ENCODE measurements around the gene NUP98. TPM values are rescaled to one million over a fixed set of nuclear protein-coding genes. Genes with fewer than 3 reads are reported as not detected.

NUP98 gene
- polyA plus RNA-seq, 1 experiment: 145 TPM

- POLR2A ChIA-PET: no interaction called here
- H3K36me3 ChIP-seq (ENCODE audit: control insufficient read depth, insufficient read depth, low read length): peaks cover 34% of the 10 kb centered on the region
- H3K4me3 ChIP-seq (ENCODE audit: low read depth, low read length): no peak overlapping the region
- CTCF ChIA-PET: no interaction called here
- no peak for DNase-seq (ENCODE audit: low read depth)
- no peak for TF ChIP-seq CTCF (IDR thresholded peaks at IDR 0.05; ENCODE audit: insufficient read depth, low read depth, low read length)
- no peaks in the 10 kb centered on the region for H3K27me3 ChIP-seq (ENCODE audit: control insufficient read depth, insufficient read depth, low read length)
Observed at GRCh38 chr11:3669742-3670183, 127.6 kb downstream of the NUP98 start.

- Histone ChIP-seq H3K27me3 (ENCODE audit: control insufficient read depth, insufficient read depth, low read length) (no peaks in the 10 kb centered on the region), H3K36me3 (ENCODE audit: control insufficient read depth, insufficient read depth, low read length) (peaks cover 32% of the 10 kb centered on the region)
- POLR2A ChIA-PET: no interaction called here
Observed at GRCh38 chr11:3669128-3669527, 128.2 kb downstream of the NUP98 start.

GRCh38 chr11:3667149-3668035, 130.0 kb downstream of the NUP98 start:
- CTCF ChIA-PET: no interaction called here
- no peak overlapping the region for H3K4me3 ChIP-seq (ENCODE audit: low read depth, low read length)
- DNase-seq (ENCODE audit: low read depth): no peak
- POLR2A ChIA-PET: no interaction called here
- TF ChIP-seq CTCF (IDR thresholded peaks at IDR 0.05; ENCODE audit: insufficient read depth, low read depth, low read length): no peak
- peaks cover 29% of the 10 kb centered on the region for H3K36me3 ChIP-seq (ENCODE audit: control insufficient read depth, insufficient read depth, low read length)
- H3K27me3 ChIP-seq (ENCODE audit: control insufficient read depth, insufficient read depth, low read length): no peaks in the 10 kb centered on the region

More at GRCh38 chr11:3669128-3669527, 128.2 kb downstream of the NUP98 start:
- no peak for DNase-seq (ENCODE audit: low read depth)
- no peak for TF ChIP-seq CTCF (IDR thresholded peaks at IDR 0.05; ENCODE audit: insufficient read depth, low read depth, low read length)
- H3K4me3 ChIP-seq (ENCODE audit: low read depth, low read length): no peak overlapping the region
- CTCF ChIA-PET: interaction anchor here (0.7 kb wide), 1 partner anchor 14 kb away, joined by 3 read pairs; no protein-coding TSS in a partner anchor

- ChIA-PET POLR2A (no interaction called here), CTCF (interaction anchor here (1.4 kb wide), 1 partner anchor 9 kb away, joined by 3 read pairs; no protein-coding TSS in a partner anchor)
- no peaks in the 10 kb centered on the region for H3K27me3 ChIP-seq (ENCODE audit: control insufficient read depth, insufficient read depth, low read length)
- no peak overlapping the region for H3K4me3 ChIP-seq (ENCODE audit: low read depth, low read length)
- TF ChIP-seq CTCF (IDR thresholded peaks at IDR 0.05; ENCODE audit: insufficient read depth, low read depth, low read length): no peak
- H3K36me3 ChIP-seq (ENCODE audit: control insufficient read depth, insufficient read depth, low read length): peaks cover 25% of the 10 kb centered on the region
- DNase-seq (ENCODE audit: low read depth): no peak
Observed at GRCh38 chr11:3666023-3666530, 131.3 kb downstream of the NUP98 start.

GRCh38 chr11:3665336-3666022, 131.9 kb downstream of the NUP98 start:
- POLR2A ChIA-PET: no interaction called here
- CTCF ChIA-PET: interaction anchor here (1.4 kb wide), 1 partner anchor 8 kb away, joined by 3 read pairs; no protein-coding TSS in a partner anchor

More at GRCh38 chr11:3665336-3666022, 131.9 kb downstream of the NUP98 start:
- no peak for TF ChIP-seq CTCF (IDR thresholded peaks at IDR 0.05; ENCODE audit: insufficient read depth, low read depth, low read length)
- no peak for DNase-seq (ENCODE audit: low read depth)
- Histone ChIP-seq H3K27me3 (ENCODE audit: control insufficient read depth, insufficient read depth, low read length) (no peaks in the 10 kb centered on the region), H3K36me3 (ENCODE audit: control insufficient read depth, insufficient read depth, low read length) (peaks cover 25% of the 10 kb centered on the region), H3K4me3 (ENCODE audit: low read depth, low read length) (no peak overlapping the region)
